GM21737 (cell line): Measurements from ENCODE around the gene TMEM154.

ENCODE experiments used
- ATAC-seq: cut with Tn5 transposase; IDR thresholded peaks from one replicate; pipeline ENCODE4 v1.9.1; 2021; ENCODE audit warnings: mild to moderate bottlenecking, moderate library complexity; ENCODE audit not compliant: unreplicated experiment

Gene TMEM154

DNA sequence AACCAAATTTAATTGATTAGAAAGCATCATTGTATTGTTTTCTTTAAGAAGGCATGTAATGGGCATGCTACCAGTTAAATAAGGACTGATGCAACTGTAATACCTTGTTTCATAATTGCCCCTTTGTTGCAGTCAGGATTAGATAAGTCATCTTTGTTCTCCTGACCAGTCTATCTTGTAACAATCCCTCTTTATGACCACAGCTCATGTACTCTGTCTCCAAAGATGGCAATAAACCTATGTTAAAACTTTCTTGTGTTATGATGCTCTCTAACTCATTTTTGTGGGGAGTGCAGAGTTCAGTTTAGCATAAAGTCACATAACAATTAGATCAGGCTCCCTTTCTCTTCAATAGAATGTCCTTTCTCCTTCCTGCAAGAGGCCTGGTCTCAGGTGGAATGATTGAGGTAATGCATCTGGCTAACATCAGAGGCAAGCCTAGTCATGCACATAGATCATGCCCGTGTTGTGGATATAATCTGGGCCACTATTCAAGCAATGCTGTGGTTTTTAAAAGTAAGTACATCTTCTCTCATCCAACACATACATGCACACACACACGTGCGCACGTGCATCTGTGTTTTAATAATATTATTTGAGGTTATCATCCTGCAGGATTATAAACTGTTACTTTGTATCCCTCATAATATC is 45.6 kb downstream of the TMEM154 start:
- no peak for ATAC-seq

DNA sequence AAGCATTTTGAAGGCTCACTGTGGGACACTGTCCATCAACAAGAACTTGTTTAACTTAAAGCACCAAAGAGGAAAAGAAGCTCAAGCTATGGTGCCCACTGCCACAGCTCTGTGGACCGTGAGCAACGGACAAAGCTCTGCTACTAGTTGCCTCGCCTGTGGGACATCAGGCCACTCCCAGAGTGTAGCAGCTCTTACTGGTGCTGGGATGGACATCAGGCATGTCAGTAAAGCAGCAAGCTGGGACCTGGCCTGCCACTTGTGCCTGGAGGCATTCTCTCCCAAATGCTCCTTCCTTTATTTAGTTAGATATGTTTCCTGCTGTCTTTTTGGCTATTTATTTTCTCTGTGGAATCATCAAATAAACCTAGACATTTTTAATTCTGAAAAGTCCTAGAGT is 46.7 kb downstream of the TMEM154 start:
- ATAC-seq = no peak

- no peak for ATAC-seq
These were observed 49.5 kb downstream of the TMEM154 start for GRCh38 chr4:152630324-152630723.

- no peak for ATAC-seq
These were observed 49.9 kb downstream of the TMEM154 start for GRCh38 chr4:152629908-152630307.

DNA sequence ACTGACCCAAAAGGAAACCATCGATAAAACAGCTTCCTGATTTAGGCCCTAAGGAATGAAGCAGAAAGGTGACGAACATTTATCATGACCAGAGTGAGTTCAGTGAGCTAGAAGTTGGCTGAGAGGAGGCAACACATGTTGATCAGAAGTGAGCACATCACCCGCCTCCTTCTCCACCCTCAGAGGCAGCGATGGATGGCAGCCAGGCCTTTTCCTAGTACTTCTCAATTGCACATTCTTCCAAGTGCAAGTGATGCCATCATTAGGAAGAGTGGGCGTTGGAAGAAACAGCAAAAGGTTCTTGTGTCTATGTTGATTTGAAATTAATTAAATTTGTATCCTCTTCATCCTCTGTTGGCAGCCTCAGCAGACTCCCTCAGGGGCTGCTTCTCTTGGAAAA is 51.7 kb downstream of the TMEM154 start:
- no peak for ATAC-seq

DNA sequence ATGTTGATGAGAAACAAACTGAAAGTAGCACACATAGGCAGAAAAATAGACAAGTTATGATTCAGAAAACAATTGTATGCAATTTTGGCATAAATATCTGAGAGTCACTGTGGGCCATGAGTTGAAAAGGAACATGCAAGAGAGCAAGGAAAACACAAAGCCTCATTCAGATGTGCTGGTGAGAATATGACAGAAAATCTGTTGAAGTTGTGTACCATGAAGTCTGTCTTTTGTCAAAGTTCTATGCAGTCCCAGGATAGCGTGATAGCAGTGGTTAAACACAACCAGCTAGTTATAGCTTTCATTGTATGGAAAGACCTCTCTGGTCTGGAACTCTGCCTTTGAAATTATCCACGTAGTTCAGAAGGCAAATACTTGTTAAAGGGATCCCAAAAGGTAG is 53.0 kb downstream of the TMEM154 start:
- no peak for ATAC-seq

- no peak for ATAC-seq
These were observed 58.9 kb downstream of the TMEM154 start for GRCh38 chr4:152620915-152621314.

- ATAC-seq = no peak
These were observed 59.6 kb downstream of the TMEM154 start for GRCh38 chr4:152620218-152620617.

GRCh38 chr4:152619556-152619955 is 60.2 kb downstream of the TMEM154 start:
- ATAC-seq = no peak

DNA sequence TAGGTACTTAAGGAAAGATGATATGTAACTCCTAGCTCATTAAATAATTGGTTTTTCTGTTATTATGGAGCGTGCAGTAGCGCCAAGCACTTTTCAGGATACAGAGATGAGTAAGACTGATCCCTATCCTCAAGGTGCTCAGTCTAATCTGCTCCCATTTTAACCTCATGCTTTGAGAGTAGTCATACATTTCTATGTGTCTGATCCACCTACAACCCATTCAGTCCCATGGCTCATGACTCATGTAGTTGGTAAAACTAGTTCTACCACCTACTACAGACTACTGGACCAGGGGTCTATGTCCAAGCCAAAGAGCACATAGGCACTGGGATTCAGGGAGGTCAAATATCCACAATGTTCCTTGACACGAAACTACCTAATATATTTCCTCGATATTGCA is 60.8 kb downstream of the TMEM154 start:
- ATAC-seq = no peak

DNA sequence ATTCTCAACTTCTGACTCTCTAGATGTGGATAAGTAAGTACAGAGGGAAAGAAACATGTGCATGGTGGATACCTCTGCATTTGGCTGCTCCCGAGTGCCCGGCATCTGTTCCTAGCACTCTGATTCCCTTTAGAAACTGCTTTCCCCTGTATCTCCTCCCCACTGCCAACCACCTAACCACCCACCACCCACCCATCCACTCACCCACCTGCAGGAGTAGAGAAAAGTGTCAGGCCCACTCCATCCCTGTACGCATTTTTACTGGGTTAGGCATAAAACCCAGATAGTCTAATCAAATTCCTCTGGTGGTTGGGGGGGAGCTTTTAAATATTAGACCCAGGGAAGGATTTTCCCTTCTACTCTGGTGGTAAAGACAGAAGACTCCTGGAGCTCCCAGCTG is 63.0 kb downstream of the TMEM154 start:
- no peak for ATAC-seq

GRCh38 chr4:152613841-152614721 is 65.7 kb downstream of the TMEM154 start:
- no peak for ATAC-seq

DNA sequence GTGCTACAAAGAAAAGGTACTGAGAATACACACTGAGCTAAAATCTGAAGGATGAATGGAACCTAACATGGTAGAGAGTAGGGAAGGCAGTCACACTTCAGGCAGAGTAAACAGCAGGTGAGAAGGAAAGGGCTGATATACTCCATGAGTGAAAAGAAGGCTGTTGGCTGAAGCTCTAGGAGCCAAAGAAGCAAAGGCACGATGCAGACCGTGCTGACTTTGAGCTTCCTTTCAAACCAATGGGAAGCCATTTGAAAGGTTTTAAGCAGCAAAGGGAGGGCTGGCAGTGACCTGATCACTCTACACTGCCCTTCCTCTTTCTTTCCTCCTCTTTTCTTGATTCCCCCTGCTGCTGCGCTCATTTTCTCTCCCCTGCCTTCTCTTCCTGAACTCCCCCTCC is 66.4 kb downstream of the TMEM154 start:
- ATAC-seq = no peak

DNA sequence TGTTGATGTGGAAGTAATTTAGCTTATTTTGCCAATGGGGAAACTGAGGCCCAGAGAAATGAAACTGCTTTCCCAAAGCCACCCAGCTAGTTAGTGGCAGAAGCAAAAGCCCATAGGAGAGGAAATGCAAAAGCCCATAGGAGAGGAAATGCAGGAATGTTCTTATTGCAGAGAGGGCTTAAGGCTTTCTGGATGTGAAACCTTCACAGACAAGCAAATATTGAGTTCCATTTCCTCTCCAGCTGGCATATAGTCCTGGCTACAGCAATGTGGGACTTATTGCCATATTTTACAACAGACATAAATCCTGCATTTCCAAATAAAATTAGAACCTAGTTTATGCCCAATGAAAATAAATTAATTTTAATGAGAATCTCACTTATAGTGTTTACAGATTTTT is 69.7 kb downstream of the TMEM154 start:
- ATAC-seq = no peak

GRCh38 chr4:152609481-152609880 is 70.3 kb downstream of the TMEM154 start:
- ATAC-seq = no peak

- no peak for ATAC-seq
These were observed 72.6 kb downstream of the TMEM154 start for GRCh38 chr4:152607178-152607577.

DNA sequence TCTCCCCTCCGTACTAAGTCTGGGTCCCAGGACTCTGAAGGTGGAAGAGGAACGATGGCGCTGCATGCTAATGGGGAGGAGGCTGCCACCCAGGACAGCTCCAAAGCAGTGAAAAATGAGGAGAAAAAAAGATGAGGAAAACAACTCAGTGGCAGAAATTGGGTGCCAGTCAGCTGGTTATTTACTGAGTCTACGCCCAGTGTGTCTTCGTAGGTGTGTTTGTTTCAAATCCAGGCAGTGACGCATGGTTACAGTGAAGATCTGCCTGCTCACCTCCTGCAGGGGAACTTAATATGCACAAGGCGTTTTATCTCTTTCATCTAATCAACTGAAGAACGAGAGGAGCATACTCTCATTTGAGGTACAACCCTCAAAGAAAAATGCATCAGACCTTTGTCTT is 73.0 kb downstream of the TMEM154 start:
- no peak for ATAC-seq

GRCh38 chr4:152605641-152606335 is 74.0 kb downstream of the TMEM154 start:
- no peak for ATAC-seq

DNA sequence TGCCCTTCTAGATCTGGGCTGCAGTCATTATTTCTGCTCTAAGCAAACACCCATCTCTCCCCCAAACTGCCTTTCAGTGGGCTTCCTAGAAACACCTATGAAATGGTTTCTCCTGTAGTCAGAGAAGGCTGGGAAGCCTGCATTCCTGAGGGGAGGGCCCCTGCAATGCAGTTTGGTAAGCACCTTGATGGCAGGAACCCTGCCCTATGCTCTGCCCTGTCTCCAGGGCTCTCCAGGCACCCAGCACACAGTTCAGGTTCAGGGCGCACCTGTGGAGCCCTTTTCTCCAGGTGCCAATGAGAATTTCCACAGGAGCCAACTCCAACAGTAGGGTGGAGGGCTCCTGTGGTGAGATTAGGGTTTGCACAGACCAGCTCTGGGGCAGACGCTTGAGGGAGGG is 74.8 kb downstream of the TMEM154 start:
- ATAC-seq = no peak

- no peak for ATAC-seq
These were observed 78.6 kb downstream of the TMEM154 start for GRCh38 chr4:152601156-152601555.

GRCh38 chr4:152599636-152600035 is 80.2 kb downstream of the TMEM154 start:
- no peak for ATAC-seq

DNA sequence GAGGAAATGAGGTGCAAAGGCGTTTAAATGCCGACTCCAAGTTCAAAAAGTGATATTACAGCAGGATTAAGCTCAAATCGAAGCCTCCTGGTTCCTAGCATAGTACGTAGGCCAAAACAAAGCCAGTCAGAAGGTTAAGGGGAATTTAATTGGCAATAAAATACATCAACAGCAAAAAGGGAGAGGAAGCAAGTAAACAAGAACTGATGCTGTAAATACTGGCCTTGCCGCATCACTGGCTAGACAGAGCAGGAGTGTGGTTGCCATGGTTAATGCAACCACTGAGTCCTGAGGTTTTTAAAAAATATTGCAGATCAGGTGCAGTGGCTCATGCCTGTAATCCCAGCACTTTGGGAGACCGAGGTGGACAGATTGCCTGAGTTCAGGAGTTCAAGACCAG is 80.7 kb downstream of the TMEM154 start:
- no peak for ATAC-seq
